HEK293 (cell line): ENCODE results near the gene ONECUT1.
A peak's percentile ranks its signal among the peaks of the same experiment; 100 is the strongest.

Experiments
- CTCF ChIA-PET: fragments of 350-600 bp; formaldehyde crosslinking; extraction: SDS; loops from one replicate; lab custom pipeline; 2021; ENCODE audit warnings: antibody characterized with exemption; lab: Yijun Ruan, JAX
- POLR2A ChIA-PET: fragments of 300-600 bp; formaldehyde crosslinking; extraction: SDS; loops from one replicate; lab custom pipeline; 2020; ENCODE audit warnings: antibody characterized with exemption, inconsistent platforms; lab: Yijun Ruan, JAX
- H3K27ac ChIP-seq: fragments of 200-500 bp; sonication (Bioruptor generic); 2 replicates; pipeline ENCODE4 v1.5.1; 2014; ENCODE audit warnings: low read depth, low read length, control low read depth, inconsistent platforms; ENCODE audit errors: extremely low read depth
- H3K36me3 ChIP-seq, 2 experiments: fragments of 200-500 bp in 1 of 2; sonication (Bioruptor generic) in 1 of 2; 1 replicate in 1 of 2; 2 replicates in 1 of 2; pipeline ENCODE4 v1.5.1; 2014 to 2017; ENCODE audit warnings: inconsistent platforms in 2 of 2, low read length in 2 of 2; ENCODE audit not compliant: control insufficient read depth in 2 of 2, insufficient read depth in 1 of 2
- H3K4me1 ChIP-seq: fragments of 200-500 bp; sonication (Bioruptor generic); 2 replicates; pipeline ENCODE4 v1.5.1; 2014; ENCODE audit warnings: mild to moderate bottlenecking, low read length, inconsistent platforms; ENCODE audit not compliant: control insufficient read depth, insufficient read depth
- H3K4me3 ChIP-seq: 2 replicates; pipeline ENCODE4 v1.5.1; 2011; ENCODE audit warnings: low read depth, mild to moderate bottlenecking, control low read depth, low read length, moderate library complexity
- H3K9me3 ChIP-seq: fragments of 200-500 bp; sonication (Bioruptor generic); 2 replicates; pipeline ENCODE4 v1.5.1; 2014; ENCODE audit warnings: low read depth, low read length, inconsistent platforms; ENCODE audit not compliant: control insufficient read depth, insufficient read depth
- ATF2 ChIP-seq: fragments of 450-650 bp; formaldehyde crosslinking; IDR thresholded peaks from 2 replicates; pipeline ENCODE4 v1.5.1; 2016; ENCODE audit warnings: missing biosample characterization, missing genetic modification characterization, low read depth
- ELK4 ChIP-seq: IDR thresholded peaks from 2 replicates; pipeline ENCODE4 v1.6.1; 2011; ENCODE audit warnings: mild to moderate bottlenecking, low read depth, low read length, borderline replicate concordance
- GLI4 ChIP-seq: fragments of 450-650 bp; formaldehyde crosslinking; IDR thresholded peaks from 2 replicates; pipeline ENCODE4 v1.5.1; 2016; ENCODE audit warnings: missing biosample characterization, missing genetic modification characterization
- HOXA7 ChIP-seq: sonication (generic); formaldehyde crosslinking; IDR thresholded peaks from 2 replicates; pipeline ENCODE4 v1.8.1; 2022; ENCODE audit warnings: missing genetic modification reagents, borderline replicate concordance
- PATZ1 ChIP-seq: fragments of 450-650 bp; formaldehyde crosslinking; IDR thresholded peaks from 2 replicates; pipeline ENCODE4 v1.5.1; 2016; ENCODE audit warnings: missing biosample characterization, missing genetic modification characterization
- PRDM1 ChIP-seq: fragments of 450-650 bp; formaldehyde crosslinking; IDR thresholded peaks from 2 replicates; pipeline ENCODE4; 2016; ENCODE audit warnings: missing biosample characterization, missing genetic modification characterization
- TCF7L2 ChIP-seq: IDR thresholded peaks from 2 replicates; pipeline ENCODE4 v1.6.1; 2011; ENCODE audit warnings: low read depth, mild to moderate bottlenecking, inconsistent platforms, low read length, moderate library complexity, borderline replicate concordance
- TRIM28 ChIP-seq: IDR thresholded peaks from 2 replicates; pipeline ENCODE4 v1.6.1; 2011; ENCODE audit warnings: low read length, control low read depth, borderline replicate concordance
- ZBTB48 ChIP-seq: fragments of 450-650 bp; formaldehyde crosslinking; IDR thresholded peaks from 2 replicates; pipeline ENCODE4 v1.5.1; 2016; ENCODE audit warnings: missing biosample characterization, missing genetic modification characterization
- ZNF112 ChIP-seq: fragments of 450-650 bp; formaldehyde crosslinking; IDR thresholded peaks from 2 replicates; pipeline ENCODE4 v1.5.0; 2017; ENCODE audit warnings: missing biosample characterization, missing genetic modification characterization
- ZNF114 ChIP-seq: fragments of 450-650 bp; formaldehyde crosslinking; IDR thresholded peaks from 2 replicates; pipeline ENCODE4 v1.5.0; 2017; ENCODE audit warnings: missing biosample characterization, missing genetic modification characterization
- ZNF155 ChIP-seq: fragments of 450-650 bp; formaldehyde crosslinking; IDR thresholded peaks from 2 replicates; pipeline ENCODE4 v1.5.1; 2016; ENCODE audit warnings: missing biosample characterization, missing genetic modification characterization
- ZNF174 ChIP-seq: fragments of 450-650 bp; formaldehyde crosslinking; IDR thresholded peaks from 2 replicates; pipeline ENCODE4 v1.5.0; 2017; ENCODE audit warnings: missing biosample characterization, mild to moderate bottlenecking, missing genetic modification characterization
- ZNF214 ChIP-seq: fragments of 450-650 bp; formaldehyde crosslinking; IDR thresholded peaks from 2 replicates; pipeline ENCODE4 v1.5.1; 2017; ENCODE audit warnings: missing biosample characterization, mild to moderate bottlenecking, missing genetic modification characterization, borderline replicate concordance
- ZNF239 ChIP-seq: fragments of 450-650 bp; formaldehyde crosslinking; IDR thresholded peaks from 2 replicates; pipeline ENCODE4 v1.5.1; 2016; ENCODE audit warnings: missing biosample characterization, missing genetic modification characterization
- ZNF341 ChIP-seq: fragments of 450-650 bp; formaldehyde crosslinking; IDR thresholded peaks from 2 replicates; pipeline ENCODE4; 2016; ENCODE audit warnings: low read depth, missing biosample characterization, missing genetic modification characterization
- ZNF366 ChIP-seq: fragments of 450-650 bp; formaldehyde crosslinking; conservative IDR thresholded peaks from 2 replicates; pipeline ENCODE4 v1.5.1; 2016; ENCODE audit warnings: missing biosample characterization, missing genetic modification characterization
- ZNF433 ChIP-seq: fragments of 450-650 bp; formaldehyde crosslinking; IDR thresholded peaks from 2 replicates; pipeline ENCODE4 v1.5.1; 2016; ENCODE audit warnings: missing biosample characterization, missing genetic modification characterization, low read depth
- ZNF555 ChIP-seq: fragments of 450-650 bp; formaldehyde crosslinking; conservative IDR thresholded peaks from 2 replicates; pipeline ENCODE4 v1.5.1; 2017; ENCODE audit warnings: missing biosample characterization, mild to moderate bottlenecking, missing genetic modification characterization, inconsistent platforms
- ZNF610 ChIP-seq: fragments of 450-650 bp; formaldehyde crosslinking; IDR thresholded peaks from 2 replicates; pipeline ENCODE4 v1.5.1; 2016; ENCODE audit warnings: missing biosample characterization, missing genetic modification characterization, borderline replicate concordance
- ZNF623 ChIP-seq: fragments of 450-650 bp; formaldehyde crosslinking; IDR thresholded peaks from 2 replicates; pipeline ENCODE4 v1.5.1; 2016; ENCODE audit warnings: missing biosample characterization, missing genetic modification characterization
- ZNF626 ChIP-seq: fragments of 450-650 bp; sonication (Bioruptor Pico); formaldehyde crosslinking; IDR thresholded peaks from 2 replicates; pipeline ENCODE4 v1.5.1; 2018; ENCODE audit warnings: missing biosample characterization, missing genetic modification characterization, inconsistent platforms
- ZNF768 ChIP-seq: fragments of 450-650 bp; formaldehyde crosslinking; IDR thresholded peaks from 2 replicates; pipeline ENCODE4 v1.5.1; 2018; ENCODE audit warnings: missing biosample characterization, mild to moderate bottlenecking, missing genetic modification characterization
- ZSCAN16 ChIP-seq: fragments of 450-650 bp; formaldehyde crosslinking; IDR thresholded peaks from 2 replicates; pipeline ENCODE4 v1.5.1; 2016; ENCODE audit warnings: missing biosample characterization, missing genetic modification characterization

Gene ONECUT1

GRCh38 chr15:52797625-52798501 lies 7.7 kb upstream of the ONECUT1 start:
- Histone ChIP-seq H3K27ac (no peak overlapping the region), H3K36me3 (no peaks in the 10 kb centered on the region), H3K4me1 (no peaks in the 10 kb centered on the region), H3K4me3 (no peak overlapping the region), H3K9me3 (no peaks in the 10 kb centered on the region)
- CTCF ChIA-PET, result no interaction called here
- no peak for TF ChIP-seq PRDM1 (tag by site-specific recombination)
- TF ChIP-seq ZNF155 (tag by site-specific recombination), result no peak
- no peak for TF ChIP-seq TCF7L2
- TF ChIP-seq ZNF114 (tag by site-specific recombination), result no peak
- TF ChIP-seq HOXA7, result no peak
- no peak for TF ChIP-seq ZNF112 (tag by site-specific recombination)
- TF ChIP-seq TRIM28, result no peak
- TF ChIP-seq ELK4, result no peak
- no peak for TF ChIP-seq ZNF214 (tag by site-specific recombination)
- no peak for TF ChIP-seq ATF2 (tag by site-specific recombination)
- no peak for TF ChIP-seq ZNF239
- POLR2A ChIA-PET, result no interaction called here

GRCh38 chr15:52796753-52797520 lies 6.8 kb upstream of the ONECUT1 start:
- Histone ChIP-seq H3K9me3 (no peaks in the 10 kb centered on the region), H3K4me3 (no peak overlapping the region), H3K27ac (no peak overlapping the region), H3K36me3 (no peaks in the 10 kb centered on the region), H3K4me1 (no peaks in the 10 kb centered on the region)
- ChIA-PET CTCF (no interaction called here), POLR2A (no interaction called here)
- TF ChIP-seq ZNF366 (tag by site-specific recombination) (0 out of 2 replicates have a peak, but pooled peaks have one; percentile 16), ZNF555 (tag by site-specific recombination) (no peak), ZNF174 (no peak)

- no peak overlapping the region for H3K27ac ChIP-seq
- H3K9me3 ChIP-seq, result no peaks in the 10 kb centered on the region
- H3K4me1 ChIP-seq, result no peaks in the 10 kb centered on the region
- no peaks in the 10 kb centered on the region for H3K36me3 ChIP-seq
- POLR2A ChIA-PET, result no interaction called here
- H3K4me3 ChIP-seq, result no peak overlapping the region
- CTCF ChIA-PET, result no interaction called here
- TF ChIP-seq ZNF623 (tag by site-specific recombination) (no peak), GLI4 (no peak), ZBTB48 (tag by site-specific recombination) (no peak), ZNF768 (no peak), ZNF626 (tag by site-specific recombination) (no peak), ZNF433 (no peak), ZNF341 (tag by site-specific recombination) (no peak), ATF2 (tag by site-specific recombination) (no peak), ZNF610 (no peak), PATZ1 (no peak), ZSCAN16 (tag by site-specific recombination) (no peak)
Measured at GRCh38 chr15:52796228-52796521, 6.0 kb upstream of the ONECUT1 start.
